ENCODE measurements around the gene PRR35.

The PRR35 gene

GRCh38 chr16:565419-566330 lies 5.5 kb downstream of the PRR35 start:
- DNase-seq = no peak

DNA sequence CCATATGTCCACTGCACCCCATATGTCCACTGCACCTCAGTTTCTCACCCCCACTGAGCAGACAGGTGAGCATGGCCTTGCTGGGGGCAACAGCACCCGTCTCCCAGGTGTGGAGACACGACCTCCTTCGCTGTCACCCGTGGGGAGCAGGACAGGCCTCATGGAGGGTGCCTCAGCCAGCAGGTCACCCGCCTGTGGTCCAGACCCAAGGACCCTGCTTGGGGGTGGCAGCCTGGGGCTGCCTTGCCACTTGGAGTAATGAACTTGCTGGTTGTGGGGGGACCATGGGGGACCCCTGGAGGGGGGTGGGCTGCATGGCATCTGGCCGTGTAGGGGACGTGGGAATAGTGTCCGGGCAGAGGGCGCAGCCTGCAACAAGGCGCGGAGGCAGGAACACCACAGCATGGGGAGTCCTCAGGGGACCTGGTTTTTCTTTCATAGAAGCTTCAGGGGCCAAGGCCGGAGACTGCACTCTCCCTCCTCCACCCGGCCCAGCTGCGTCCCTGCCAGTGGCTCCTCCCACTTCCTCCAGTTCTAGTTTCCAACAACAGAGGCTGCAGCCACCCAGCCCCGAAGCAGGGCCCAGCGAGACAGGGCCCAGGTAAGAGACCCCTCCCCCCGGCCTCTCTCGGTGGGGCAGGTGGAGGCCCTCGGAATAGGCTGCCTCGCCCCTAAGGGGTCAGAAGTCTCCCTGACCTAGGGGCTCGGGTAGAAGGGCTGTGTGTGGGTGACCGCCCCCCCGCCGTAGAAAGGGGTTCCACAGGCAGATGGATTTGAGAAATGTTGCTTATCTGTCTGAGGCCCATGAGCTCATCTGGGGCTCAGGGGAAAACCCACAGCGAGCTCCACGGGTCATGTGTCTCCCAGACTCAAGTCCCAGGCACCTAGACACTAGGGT lies 6.5 kb downstream of the PRR35 start, which contains the start of gene NHLRC4:
Gene NHLRC4, plus strand, starts transcription at position 531 of the 898 bp plus-strand sequence. CDS start 1,043 bp downstream, outside the sequence.
- DNase-seq = peak; percentile 21

DNA sequence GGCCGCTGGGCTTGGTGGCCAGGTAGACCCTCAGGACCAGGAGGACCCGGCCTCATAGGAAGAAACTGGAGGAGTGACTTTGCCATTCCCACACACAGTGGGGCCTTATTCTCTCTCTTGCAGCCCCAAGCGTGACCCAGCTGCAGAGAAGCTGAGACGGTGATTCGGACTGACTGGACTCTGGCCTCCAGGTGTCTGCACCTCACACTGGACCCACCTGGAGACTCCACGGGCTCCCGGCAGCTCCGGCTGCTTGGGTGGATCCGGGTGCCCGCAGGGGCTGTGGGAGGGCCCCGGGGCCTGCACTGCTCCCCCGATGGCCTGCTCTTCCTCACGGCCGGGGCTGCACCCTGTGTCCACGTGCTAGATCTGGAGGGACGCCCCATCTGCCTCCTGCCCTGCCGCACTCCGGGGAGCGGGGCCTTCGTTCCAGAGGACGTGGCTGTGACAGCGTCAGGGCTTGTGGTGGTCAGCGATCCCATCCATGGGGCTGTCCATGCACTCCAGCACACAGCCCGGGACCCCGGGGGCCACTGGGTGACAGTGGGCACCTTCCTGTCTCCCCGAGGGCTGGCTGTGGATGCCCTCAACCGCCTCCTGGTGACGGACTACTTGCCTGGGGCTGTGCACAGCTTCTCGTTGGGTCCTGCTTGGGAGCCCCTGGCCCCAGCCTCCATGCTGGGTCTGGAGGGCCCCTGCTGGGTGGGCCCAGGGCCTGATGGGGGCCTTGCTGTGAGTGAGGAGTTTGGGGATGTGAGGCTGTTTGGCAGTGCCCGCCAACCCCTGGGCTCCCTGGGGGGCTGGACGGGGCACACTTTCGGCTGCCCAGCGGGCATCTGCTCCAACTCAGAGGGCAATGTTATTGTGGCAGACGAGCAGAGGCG lies 7.4 kb downstream of the PRR35 start:
- DNase-seq = no peak

DNA sequence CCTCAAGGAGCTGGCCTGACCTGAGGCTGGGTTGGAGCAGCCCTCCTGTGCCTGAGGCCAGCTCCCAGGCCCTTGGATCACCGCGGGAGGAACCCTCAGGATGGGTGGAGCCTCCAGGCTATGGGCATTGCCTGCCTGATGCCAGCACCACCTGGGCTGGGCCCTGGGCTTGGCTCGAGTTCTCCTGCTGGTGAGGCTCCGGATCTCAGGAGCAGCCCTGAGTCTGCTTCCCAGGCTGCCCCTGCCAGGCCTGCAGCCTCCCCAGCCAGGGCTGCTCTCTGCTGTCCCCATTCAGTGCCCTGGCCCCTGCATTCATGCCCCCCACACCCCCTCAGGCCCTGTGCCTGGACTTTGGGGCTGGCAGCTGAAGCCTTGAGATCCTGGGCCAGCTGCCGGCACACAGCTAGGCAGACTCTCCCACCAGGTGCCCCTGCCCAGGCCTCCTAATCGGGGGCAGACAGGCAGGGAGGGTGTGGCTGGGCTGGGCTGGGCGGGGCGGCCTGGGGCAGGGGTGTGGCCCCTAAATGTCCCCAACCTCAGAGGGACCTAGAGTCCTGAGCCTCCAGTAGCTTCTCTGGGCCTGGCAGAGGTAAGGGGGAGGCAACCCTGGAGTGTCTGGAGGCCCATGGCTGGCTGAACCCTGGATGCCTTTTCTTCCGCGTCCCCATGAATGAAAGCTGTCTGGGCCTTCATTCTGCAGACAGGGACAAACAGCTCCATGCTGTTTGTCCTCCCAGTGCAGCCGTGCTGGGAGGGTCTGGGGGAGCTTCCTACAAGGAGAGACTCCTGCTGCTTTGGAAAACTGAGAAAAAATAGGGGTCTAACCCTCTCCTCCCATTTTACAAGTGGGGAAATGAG lies 8.4 kb downstream of the PRR35 start:
- no peak for DNase-seq

DNA sequence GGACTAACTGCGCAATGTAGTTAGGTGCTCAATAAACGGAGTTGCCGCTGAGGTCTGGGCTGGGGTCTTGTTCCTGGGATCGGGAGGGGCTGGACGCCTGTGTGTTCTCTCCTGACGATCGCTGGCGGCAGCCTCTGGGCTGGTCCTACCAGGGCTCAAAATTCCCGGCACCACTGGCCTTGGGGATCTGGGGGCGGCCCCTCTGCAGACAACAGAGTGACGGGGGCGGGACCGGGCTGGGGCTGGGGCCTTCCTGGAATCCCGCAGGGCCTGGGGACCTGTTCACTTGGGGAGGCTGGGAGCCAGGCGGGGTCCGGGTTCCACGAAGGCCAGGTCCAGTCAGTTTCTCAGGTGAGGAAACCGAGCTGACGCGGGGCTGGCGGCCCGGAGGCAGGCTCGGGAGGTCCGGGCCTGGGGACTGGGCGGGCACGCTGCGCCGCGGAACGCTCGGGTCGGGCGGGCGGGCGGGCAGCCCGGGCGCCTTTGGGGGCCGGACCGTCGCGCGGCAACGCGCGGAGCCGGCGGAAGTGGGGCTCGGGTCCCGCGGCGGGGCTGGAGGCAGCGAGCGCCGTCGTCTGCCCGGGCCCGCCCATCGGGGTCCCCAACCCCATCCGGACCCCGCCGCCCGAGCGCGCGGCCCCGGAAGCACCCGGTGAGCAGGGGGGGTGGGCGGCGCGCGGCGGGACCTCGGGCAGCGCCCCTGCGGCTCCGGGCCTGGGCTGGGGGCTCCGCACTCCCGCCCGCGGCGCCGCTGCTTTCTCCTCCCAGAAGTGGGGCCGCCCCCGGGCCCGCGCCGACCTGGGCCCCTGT lies 9.5 kb downstream of the PRR35 start, which contains the start of gene PIGQ:
Gene PIGQ, plus strand, starts transcription at position 524 of the 810 bp plus-strand sequence. CDS start 4,107 bp downstream, outside the sequence.
- peak; percentile 55 for DNase-seq

DNA sequence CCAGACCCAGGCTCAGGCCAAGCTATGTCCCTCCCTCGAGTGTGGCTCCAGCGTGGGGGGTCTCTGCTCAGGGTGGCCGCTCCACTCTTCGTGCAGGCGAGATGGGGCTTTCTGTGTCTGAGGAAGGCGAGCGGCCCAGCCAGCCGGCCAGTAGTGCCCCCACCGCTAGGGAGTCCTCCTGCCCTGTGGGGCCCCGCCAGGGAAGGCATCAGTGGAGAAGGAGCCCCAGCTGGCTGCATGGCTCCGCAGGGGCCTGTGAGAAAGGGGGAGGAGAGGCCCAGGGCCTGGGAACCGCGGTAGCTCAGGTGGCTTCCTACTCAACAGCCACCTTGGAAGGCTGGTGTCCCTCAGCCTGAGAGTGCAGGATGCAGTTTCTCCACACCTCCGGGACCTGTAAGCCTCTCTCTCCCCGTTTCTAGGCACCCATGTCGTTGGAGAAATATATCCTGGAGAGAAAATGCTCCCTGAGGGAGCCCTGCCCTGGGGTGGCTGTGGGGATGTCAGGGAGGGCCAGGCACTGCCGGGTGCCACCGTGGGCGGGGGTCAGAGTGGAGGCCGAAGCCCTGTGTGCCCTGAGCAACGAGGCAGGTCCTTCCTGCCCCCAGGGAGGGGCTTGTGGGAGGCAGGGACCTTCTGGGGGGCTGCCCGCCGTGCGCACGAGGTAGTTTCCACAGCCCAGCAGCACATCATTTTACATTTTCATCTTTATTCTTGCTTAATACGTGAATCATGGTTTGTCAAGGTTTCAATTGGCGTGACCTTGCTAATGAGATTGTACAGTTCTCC lies 12.9 kb downstream of the PRR35 start:
- no peak for DNase-seq

DNA sequence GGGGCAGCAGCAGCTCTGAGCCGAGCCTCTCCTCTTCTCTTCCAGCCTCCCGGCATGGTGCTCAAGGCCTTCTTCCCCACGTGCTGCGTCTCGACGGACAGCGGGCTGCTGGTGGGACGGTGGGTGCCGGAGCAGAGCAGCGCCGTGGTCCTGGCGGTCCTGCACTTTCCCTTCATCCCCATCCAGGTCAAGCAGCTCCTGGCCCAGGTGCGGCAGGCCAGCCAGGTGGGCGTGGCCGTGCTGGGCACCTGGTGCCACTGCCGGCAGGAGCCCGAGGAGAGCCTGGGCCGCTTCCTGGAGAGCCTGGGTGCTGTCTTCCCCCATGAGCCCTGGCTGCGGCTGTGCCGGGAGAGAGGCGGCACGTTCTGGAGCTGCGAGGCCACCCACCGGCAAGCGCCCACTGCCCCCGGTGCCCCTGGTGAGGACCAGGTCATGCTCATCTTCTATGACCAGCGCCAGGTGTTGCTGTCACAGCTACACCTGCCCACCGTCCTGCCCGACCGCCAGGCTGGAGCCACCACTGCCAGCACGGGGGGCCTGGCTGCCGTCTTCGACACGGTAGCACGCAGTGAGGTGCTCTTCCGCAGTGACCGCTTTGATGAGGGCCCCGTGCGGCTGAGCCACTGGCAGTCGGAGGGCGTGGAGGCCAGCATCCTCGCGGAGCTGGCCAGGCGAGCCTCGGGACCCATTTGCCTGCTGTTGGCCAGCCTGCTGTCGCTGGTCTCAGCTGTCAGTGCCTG lies 14.0 kb downstream of the PRR35 start:
- DNase-seq = no peak

- no peak for DNase-seq
These were observed 15.4 kb downstream of the PRR35 start for GRCh38 chr16:575354-576196.

DNA sequence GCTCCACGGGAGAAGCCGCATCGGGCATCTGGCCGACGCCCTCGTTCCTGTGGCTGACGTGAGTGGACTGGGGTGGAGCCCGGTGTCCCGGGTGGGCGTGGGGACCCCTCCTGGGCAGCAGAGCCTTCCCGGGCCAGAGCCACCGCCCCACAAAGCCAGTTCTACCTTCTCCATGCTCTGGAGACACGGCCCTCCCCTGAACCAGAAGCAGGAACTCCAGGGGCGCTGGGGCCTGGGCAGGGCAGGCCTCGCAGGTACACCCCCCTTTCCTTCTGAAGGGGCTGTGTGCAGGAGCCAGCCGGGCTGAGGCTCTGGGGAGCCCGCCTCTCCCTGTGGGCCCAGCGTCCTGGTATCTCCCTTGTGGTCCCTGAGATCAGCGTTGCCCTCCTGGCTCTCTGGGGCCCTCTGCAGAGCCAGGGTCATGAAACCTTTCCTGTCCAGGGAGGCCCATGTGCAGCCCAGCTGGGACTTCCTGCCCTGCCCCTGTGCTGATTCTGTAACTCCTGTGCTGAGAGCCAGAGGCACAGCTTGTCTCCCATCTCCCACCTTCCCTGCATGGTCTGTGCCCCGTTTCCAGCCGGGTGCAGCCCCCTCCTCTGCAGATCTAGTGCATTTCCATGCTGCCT lies 16.1 kb downstream of the PRR35 start:
- no peak for DNase-seq

DNA sequence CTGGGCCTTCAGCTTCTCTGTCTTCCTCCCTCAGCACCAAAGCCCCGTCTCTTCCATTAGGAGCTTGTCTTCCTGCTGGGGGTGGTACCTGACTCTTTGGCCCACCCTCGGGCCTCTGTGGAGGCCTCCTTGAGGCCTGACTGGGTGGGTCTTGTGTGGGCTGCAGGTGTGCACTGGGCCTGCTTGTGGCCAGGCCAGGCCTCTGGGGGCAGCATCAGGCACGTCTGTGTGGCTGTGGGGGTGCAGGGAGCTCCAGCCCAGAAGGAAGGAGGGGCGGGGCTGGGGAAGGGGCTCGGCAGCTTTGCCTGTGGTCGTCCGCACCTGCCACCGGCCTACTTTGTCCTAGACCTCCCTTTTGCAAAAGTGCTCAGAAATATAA lies 16.6 kb downstream of the PRR35 start:
- no peak for DNase-seq

DNA sequence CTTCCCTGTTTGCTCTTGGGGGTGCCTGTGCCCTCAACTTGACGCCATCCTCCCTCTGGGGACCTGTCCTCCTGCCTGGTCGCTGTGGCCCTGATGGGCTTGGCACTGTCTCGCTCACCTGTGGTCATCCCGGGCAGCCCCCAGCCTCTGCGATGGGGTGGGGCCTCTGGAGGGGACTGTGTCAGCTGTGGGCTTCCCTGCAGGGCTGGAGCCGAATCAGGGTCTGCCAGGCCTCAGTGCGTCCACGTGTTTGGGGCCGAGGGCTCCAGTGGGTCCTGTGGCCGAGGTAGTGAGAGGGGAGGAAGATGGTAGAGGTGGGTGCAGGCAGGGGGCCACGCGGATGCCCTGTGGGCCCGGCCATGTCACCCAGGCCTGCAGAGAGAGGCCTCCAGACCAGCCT lies 17.6 kb downstream of the PRR35 start:
- DNase-seq = no peak

GRCh38 chr16:578232-578869 lies 18.2 kb downstream of the PRR35 start:
- no peak for DNase-seq

DNA sequence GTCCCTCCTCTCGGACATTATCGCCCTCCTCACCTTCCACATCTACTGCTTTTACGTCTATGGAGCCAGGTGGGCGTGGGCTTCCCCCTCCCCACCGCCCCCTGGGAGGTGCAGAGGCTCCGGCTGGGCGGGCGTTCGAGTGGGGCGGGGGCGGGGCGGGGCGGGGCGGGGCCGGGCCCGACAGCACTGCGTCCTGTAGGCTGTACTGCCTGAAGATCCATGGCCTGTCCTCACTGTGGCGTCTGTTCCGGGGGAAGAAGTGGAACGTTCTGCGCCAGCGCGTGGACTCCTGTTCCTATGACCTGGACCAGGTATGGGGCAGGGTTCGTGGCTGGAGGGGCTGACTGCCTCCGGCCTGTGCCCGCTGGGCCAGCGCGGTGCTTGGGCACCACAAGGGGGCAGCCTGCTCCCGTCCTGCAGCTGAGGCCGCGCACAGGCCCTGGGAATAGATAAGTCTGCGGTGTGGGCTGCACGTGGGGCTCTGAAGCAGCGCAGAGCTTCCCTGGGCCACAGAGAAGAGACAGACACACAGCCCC lies 18.7 kb downstream of the PRR35 start:
- peak; percentile 47 for DNase-seq

GRCh38 chr16:580141-580945 lies 20.1 kb downstream of the PRR35 start:
- no peak for DNase-seq

DNA sequence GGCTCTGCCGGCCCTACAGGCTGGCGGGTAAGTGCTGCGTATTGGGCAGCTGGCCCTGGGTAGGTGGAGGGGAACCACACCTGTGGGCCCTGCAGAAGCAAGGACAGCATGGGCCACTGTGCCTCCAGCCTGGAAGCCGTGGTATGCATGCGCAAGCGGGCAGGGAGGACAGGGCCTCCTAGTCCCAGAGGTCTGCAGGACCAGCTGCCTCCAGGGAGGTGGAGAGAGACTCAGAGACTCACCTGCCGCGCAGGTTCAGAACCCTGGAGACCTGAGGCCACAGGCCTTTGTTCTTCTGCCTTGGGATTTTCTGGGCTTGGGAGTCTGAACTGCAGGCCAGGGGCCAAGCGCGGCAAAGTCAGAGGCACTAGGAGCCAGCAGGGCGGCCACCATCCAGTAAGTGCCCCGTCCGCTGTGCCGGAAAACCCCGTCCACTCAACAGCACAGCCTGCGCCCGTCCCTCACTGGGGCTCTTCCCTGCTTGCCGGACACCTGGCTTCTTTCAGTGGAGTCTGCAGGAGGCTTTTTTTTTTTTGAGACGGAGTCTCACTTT lies 20.8 kb downstream of the PRR35 start:
- DNase-seq = no peak

DNA sequence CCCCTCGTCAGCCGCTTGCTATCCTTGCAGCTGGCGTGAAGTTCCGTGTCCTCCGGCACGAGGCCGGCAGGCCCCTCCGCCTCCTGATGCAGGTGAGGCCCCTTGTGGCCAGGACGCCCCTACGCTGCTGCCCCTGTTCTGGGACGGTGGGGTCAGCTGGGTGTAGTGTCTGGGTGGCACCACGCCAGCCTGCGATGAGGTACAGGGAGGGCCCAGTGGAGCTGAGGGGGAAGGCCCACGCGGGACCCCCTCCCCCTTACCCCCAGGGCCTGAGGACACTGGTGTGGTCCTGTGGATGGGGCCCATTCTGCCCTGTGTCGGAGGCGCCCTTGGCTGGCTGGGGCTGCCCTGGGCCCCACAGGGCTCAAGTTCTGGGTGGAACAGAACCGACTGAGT lies 22.0 kb downstream of the PRR35 start:
- no peak for DNase-seq
